Choroid plexus epithelial cell (primary cell): ENCODE measurements around the gene AGPAT4.
"Not testable (repeated sequence)": the region's sequence is repeated elsewhere in the genome, so short reads cannot be mapped to it uniquely, and the experiment has no call there.

Experiments used
- DNase-seq: peaks from one replicate; pipeline ENCODE4 v3.0.0-alpha.2; 2010; ENCODE audit warnings: low read depth
- H3K4me3 ChIP-seq: 2 replicates; pipeline ENCODE4 v1.5.1; 2011; ENCODE audit warnings: low read depth, mild to moderate bottlenecking, control low read depth, low read length, moderate library complexity
- TF ChIP-seq, protein P1 (sequence below): conservative IDR thresholded peaks from 2 replicates; pipeline ENCODE4 v1.5.1; 2011; ENCODE audit warnings: low read depth, mild to moderate bottlenecking, control low read depth, inconsistent platforms, low read length, moderate library complexity

Gene AGPAT4

GRCh38 chr6:161130541-161130940 lies 143.3 kb downstream of the AGPAT4 start:
- TF ChIP-seq, protein P1, sequence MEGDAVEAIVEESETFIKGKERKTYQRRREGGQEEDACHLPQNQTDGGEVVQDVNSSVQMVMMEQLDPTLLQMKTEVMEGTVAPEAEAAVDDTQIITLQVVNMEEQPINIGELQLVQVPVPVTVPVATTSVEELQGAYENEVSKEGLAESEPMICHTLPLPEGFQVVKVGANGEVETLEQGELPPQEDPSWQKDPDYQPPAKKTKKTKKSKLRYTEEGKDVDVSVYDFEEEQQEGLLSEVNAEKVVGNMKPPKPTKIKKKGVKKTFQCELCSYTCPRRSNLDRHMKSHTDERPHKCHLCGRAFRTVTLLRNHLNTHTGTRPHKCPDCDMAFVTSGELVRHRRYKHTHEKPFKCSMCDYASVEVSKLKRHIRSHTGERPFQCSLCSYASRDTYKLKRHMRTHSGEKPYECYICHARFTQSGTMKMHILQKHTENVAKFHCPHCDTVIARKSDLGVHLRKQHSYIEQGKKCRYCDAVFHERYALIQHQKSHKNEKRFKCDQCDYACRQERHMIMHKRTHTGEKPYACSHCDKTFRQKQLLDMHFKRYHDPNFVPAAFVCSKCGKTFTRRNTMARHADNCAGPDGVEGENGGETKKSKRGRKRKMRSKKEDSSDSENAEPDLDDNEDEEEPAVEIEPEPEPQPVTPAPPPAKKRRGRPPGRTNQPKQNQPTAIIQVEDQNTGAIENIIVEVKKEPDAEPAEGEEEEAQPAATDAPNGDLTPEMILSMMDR, result no peak
- no peak overlapping the region for H3K4me3 ChIP-seq

DNA sequence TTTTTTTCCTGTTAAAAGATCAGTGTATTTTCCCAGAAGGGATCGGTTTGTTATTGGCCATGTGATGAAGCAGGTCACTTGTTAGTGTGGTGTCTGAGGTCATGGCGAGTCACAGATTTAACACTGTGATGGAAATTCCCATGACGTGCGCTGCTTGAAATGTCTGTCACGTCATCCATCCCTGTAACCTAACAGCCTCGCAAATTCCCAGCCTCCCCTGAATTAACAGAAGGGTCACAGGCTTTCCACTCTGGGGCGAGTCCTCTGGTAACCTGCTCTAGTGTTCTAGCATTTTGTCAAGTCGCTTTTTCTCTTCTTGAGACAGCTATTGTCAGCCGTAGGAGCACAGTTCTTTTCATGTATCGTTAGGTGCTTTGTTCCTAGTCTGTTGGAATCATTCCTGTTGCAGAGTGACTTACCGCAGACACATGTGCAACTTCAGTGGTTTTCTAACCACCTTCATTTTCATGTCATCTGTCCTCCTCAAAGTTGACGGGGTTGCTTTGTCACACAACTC lies 145.1 kb downstream of the AGPAT4 start:
- TF ChIP-seq, protein P1, result no peak
- peak; percentile 63 for DNase-seq
- H3K4me3 ChIP-seq, result no peak overlapping the region

More at GRCh38 chr6:161130541-161130940, 143.3 kb downstream of the AGPAT4 start:
- no peak for DNase-seq

- TF ChIP-seq, protein P1, result no peak
- H3K4me3 ChIP-seq, result no peak overlapping the region
- no peak for DNase-seq
These were observed 145.6 kb downstream of the AGPAT4 start for GRCh38 chr6:161128230-161128629.

GRCh38 chr6:161127071-161127740 lies 146.7 kb downstream of the AGPAT4 start:
- DNase-seq, result no peak
- TF ChIP-seq, protein P1, result no peak

GRCh38 chr6:161125591-161125990 lies 148.3 kb downstream of the AGPAT4 start:
- TF ChIP-seq, protein P1, result no peak
- no peak overlapping the region for H3K4me3 ChIP-seq
- DNase-seq, result no peak

More at GRCh38 chr6:161127071-161127740, 146.7 kb downstream of the AGPAT4 start:
- H3K4me3 ChIP-seq, result no peak overlapping the region

DNA sequence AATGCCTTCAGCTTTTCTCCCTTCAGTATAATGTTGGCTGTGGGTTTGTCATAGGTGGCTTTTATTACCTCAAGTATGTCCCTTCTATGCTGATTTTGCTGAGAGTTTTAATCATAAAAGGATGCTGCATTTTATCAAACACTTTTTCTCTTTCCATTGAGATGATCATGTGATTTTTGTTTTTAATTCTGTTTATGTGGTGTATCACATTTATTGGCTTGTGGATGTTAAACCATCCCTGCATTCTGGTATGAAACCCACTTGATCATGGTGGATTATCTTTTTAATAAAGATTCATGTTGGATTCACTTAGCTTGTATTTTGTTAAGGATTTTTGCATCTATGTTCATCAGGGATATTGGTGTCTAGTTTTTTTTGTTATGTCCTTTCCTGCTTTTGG lies 150.5 kb downstream of the AGPAT4 start:
- not testable (repeated sequence) for H3K4me3 ChIP-seq, DNase-seq

DNA sequence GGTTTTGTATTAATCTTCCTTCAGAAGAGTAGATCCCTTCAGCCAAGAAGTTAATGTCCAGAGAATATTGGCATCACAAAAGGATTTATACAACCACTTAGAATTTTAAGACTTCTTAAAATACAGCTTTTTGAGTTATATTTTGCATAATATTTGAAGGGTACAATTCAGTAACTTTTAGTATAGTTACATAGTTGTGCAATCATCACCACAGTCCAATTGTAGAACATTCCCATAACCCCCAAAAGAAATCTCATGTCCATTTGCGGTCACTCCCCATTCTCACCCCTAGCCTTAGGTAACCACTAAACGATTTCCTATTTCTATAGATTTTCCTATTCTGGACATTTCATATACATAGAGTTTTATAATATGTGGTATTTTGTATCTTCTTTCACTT lies 155.9 kb downstream of the AGPAT4 start:
- no peak for DNase-seq
- TF ChIP-seq, protein P1, result no peak
- no peak overlapping the region for H3K4me3 ChIP-seq
